Smooth muscle cell (in vitro differentiated cells): ENCODE results near the gene LHPP. TPM values are rescaled to one million over a fixed set of nuclear protein-coding genes. Genes with fewer than 3 reads are reported as not detected.

Source experiments
- DNase-seq: peaks from one replicate; lab custom pipeline; 2025; ENCODE audit not compliant: unreplicated experiment; lab: John Stamatoyannopoulos, UW
- H2AFZ ChIP-seq: fragments of 200-600 bp; sonication (generic); 2 replicates; pipeline ENCODE4 v1.6.0; 2016; ENCODE audit warnings: antibody characterized with exemption, low read depth, mild to moderate bottlenecking
- H3F3A ChIP-seq: fragments of 200-600 bp; sonication (generic); 2 replicates; pipeline ENCODE4 v1.6.0; 2017; ENCODE audit warnings: antibody characterized with exemption, low read depth
- H3K27ac ChIP-seq: fragments of 200-600 bp; sonication (generic); 2 replicates; pipeline ENCODE4 v1.5.1; 2016; ENCODE audit warnings: low read depth, mild to moderate bottlenecking
- H3K27me3 ChIP-seq: fragments of 200-600 bp; sonication (generic); 2 replicates; pipeline ENCODE4 v1.6.1; 2016; ENCODE audit warnings: low read depth, mild to moderate bottlenecking
- H3K36me3 ChIP-seq: fragments of 200-600 bp; sonication (generic); 2 replicates; pipeline ENCODE4 v1.5.1; 2016; ENCODE audit warnings: low read depth
- H3K4me1 ChIP-seq: fragments of 200-600 bp; sonication (generic); 2 replicates; pipeline ENCODE4 v1.5.1; 2016; ENCODE audit warnings: low read depth
- H3K4me2 ChIP-seq: fragments of 200-600 bp; sonication (generic); 2 replicates; pipeline ENCODE4 v1.6.0; 2016; ENCODE audit warnings: mild to moderate bottlenecking
- H3K4me3 ChIP-seq: fragments of 200-600 bp; sonication (generic); 2 replicates; pipeline ENCODE4 v1.5.1; 2016; ENCODE audit warnings: mild to moderate bottlenecking
- H3K79me2 ChIP-seq: fragments of 200-600 bp; sonication (generic); 2 replicates; pipeline ENCODE4 v1.6.0; 2016; ENCODE audit warnings: low read depth, mild to moderate bottlenecking
- H3K9ac ChIP-seq: fragments of 200-600 bp; sonication (generic); 2 replicates; pipeline ENCODE4 v1.6.0; 2016; ENCODE audit warnings: low read depth
- H3K9me3 ChIP-seq: fragments of 200-600 bp; sonication (generic); replicated peaks from 2 replicates; pipeline ENCODE4 v1.5.1; 2016; ENCODE audit warnings: low read depth
- H4K20me1 ChIP-seq: fragments of 200-600 bp; sonication (generic); 2 replicates; pipeline ENCODE4 v1.6.0; 2016; ENCODE audit warnings: low read depth
- WGBS: methylation state at CpG from one replicate; pipeline ENCODE4 v1.1.7; 2016; ENCODE audit warnings: low lambda C conversion rate; 5-methylcytosine and 5-hydroxymethylcytosine counted together
- polyA plus RNA-seq: library from polyadenylated mRNA; unstranded; fragments of >200 nt; fragmentation: Nextera tagmentation; extraction: Ambion mirVana; gene quantifications from 2 replicates; pipeline ENCODE4 v1.2.1, GENCODE V29; 2016
- total RNA-seq: library from RNA; depleted of rRNA; stranded (reverse); fragments of >200 nt; gene quantifications from 2 replicates; pipeline ENCODE4 v1.2.3, GENCODE V29; 2014
- TF ChIP-seq, protein P1 (sequence below): fragments of 200-600 bp; sonication (generic); IDR thresholded peaks from 2 replicates; pipeline ENCODE4 v1.5.1; 2017; ENCODE audit warnings: borderline replicate concordance, mild to moderate bottlenecking, antibody characterized with exemption; ENCODE audit not compliant: insufficient read depth, poor library complexity, severe bottlenecking

The LHPP gene
- total and polyA plus RNA-seq, 2 experiments from 2014 or later, result 7.6 to 14.0 TPM

GRCh38 chr10:124616040-124616835 is 154.6 kb downstream of the LHPP start:
- Histone ChIP-seq H3K79me2 (no peaks in the 10 kb centered on the region), H3K4me1 (peaks cover 9% of the 10 kb centered on the region), H3K36me3 (no peaks in the 10 kb centered on the region), H3K27ac (no peak overlapping the region), H3F3A (no peaks in the 10 kb centered on the region), H4K20me1 (peaks cover 7% of the 10 kb centered on the region), H3K9me3 (no peaks in the 10 kb centered on the region), H3K4me2 (no peak overlapping the region), H2AFZ (no peak overlapping the region), H3K9ac (no peak overlapping the region), H3K27me3 (no peaks in the 10 kb centered on the region), H3K4me3 (no peak overlapping the region)
- WGBS, result 81% methylated on average over 30 of the region's 30 CpGs
- TF ChIP-seq, protein P1, sequence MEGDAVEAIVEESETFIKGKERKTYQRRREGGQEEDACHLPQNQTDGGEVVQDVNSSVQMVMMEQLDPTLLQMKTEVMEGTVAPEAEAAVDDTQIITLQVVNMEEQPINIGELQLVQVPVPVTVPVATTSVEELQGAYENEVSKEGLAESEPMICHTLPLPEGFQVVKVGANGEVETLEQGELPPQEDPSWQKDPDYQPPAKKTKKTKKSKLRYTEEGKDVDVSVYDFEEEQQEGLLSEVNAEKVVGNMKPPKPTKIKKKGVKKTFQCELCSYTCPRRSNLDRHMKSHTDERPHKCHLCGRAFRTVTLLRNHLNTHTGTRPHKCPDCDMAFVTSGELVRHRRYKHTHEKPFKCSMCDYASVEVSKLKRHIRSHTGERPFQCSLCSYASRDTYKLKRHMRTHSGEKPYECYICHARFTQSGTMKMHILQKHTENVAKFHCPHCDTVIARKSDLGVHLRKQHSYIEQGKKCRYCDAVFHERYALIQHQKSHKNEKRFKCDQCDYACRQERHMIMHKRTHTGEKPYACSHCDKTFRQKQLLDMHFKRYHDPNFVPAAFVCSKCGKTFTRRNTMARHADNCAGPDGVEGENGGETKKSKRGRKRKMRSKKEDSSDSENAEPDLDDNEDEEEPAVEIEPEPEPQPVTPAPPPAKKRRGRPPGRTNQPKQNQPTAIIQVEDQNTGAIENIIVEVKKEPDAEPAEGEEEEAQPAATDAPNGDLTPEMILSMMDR, result no peak
- DNase-seq, result no peak

- no peaks in the 10 kb centered on the region for H3K27me3 ChIP-seq
- H3K79me2 ChIP-seq, result no peaks in the 10 kb centered on the region
- peaks cover 7% of the 10 kb centered on the region for H4K20me1 ChIP-seq
- no peaks in the 10 kb centered on the region for H3F3A ChIP-seq
- peaks cover 9% of the 10 kb centered on the region for H3K4me1 ChIP-seq
- H3K4me2 ChIP-seq, result no peak overlapping the region
- H3K4me3 ChIP-seq, result no peak overlapping the region
- H3K9ac ChIP-seq, result no peak overlapping the region
- TF ChIP-seq, protein P1, result no peak
- DNase-seq, result no peak
- WGBS, result 76% methylated on average over 4 of the region's 4 CpGs
- no peaks in the 10 kb centered on the region for H3K36me3 ChIP-seq
- H2AFZ ChIP-seq, result no peak overlapping the region
- no peak overlapping the region for H3K27ac ChIP-seq
- no peaks in the 10 kb centered on the region for H3K9me3 ChIP-seq
Measured at GRCh38 chr10:124616836-124617130, 155.2 kb downstream of the LHPP start.

- DNase-seq, result no peak
- Histone ChIP-seq H3K36me3 (no peaks in the 10 kb centered on the region), H3K27ac (no peak overlapping the region), H3K4me1 (peaks cover 9% of the 10 kb centered on the region), H3K4me2 (no peak overlapping the region), H3K9me3 (no peaks in the 10 kb centered on the region), H3K9ac (no peak overlapping the region), H4K20me1 (peaks cover 8% of the 10 kb centered on the region), H3K4me3 (no peak overlapping the region), H3K27me3 (no peaks in the 10 kb centered on the region), H2AFZ (no peak overlapping the region), H3K79me2 (no peaks in the 10 kb centered on the region), H3F3A (no peaks in the 10 kb centered on the region)
- 93% methylated on average over 18 of the region's 18 CpGs for WGBS
- TF ChIP-seq, protein P1, result no peak
Measured at GRCh38 chr10:124618470-124619073, 156.9 kb downstream of the LHPP start.

- TF ChIP-seq, protein P1, result no peak
- no peak for DNase-seq
Measured at GRCh38 chr10:124619195-124619594, 157.6 kb downstream of the LHPP start.

More at GRCh38 chr10:124619195-124619594, 157.6 kb downstream of the LHPP start:
- peaks cover 14% of the 10 kb centered on the region for H4K20me1 ChIP-seq
- H3K4me3 ChIP-seq, result no peak overlapping the region
- no peaks in the 10 kb centered on the region for H3K36me3 ChIP-seq
- H3K27me3 ChIP-seq, result no peaks in the 10 kb centered on the region
- no peaks in the 10 kb centered on the region for H3K79me2 ChIP-seq
- WGBS, result 80% methylated on average over 8 of the region's 9 CpGs
- H3K9me3 ChIP-seq, result no peaks in the 10 kb centered on the region
- H3K4me1 ChIP-seq, result peaks cover 9% of the 10 kb centered on the region
- no peak overlapping the region for H3K9ac ChIP-seq
- H2AFZ ChIP-seq, result no peak overlapping the region
- no peaks in the 10 kb centered on the region for H3F3A ChIP-seq
- H3K4me2 ChIP-seq, result no peak overlapping the region
- no peak overlapping the region for H3K27ac ChIP-seq
